H9 (cell line): ENCODE measurements around the gene SERTAD1. TPM values are rescaled to one million over a fixed set of nuclear protein-coding genes. Genes with fewer than 3 reads are reported as not detected.

Experiments used
- DNase-seq: peaks from one replicate; pipeline ENCODE4 v3.0.0-alpha.2; 2017
- H2AFZ ChIP-seq: one replicate; pipeline ENCODE4 v1.6.1; 2013; ENCODE audit warnings: mild to moderate bottlenecking, low read length, control low read depth, moderate library complexity
- H2AK5ac ChIP-seq: 2 replicates; pipeline ENCODE4 v1.6.1; 2013; ENCODE audit warnings: low read length, control low read depth, mixed read lengths; ENCODE audit not compliant: insufficient read length
- H2BK120ac ChIP-seq: one replicate; pipeline ENCODE4 v1.6.1; 2013; ENCODE audit warnings: low read depth, mild to moderate bottlenecking, low read length, control low read depth, inconsistent platforms; ENCODE audit not compliant: poor library complexity, severe bottlenecking
- H2BK12ac ChIP-seq: 2 replicates; pipeline ENCODE4 v1.6.1; 2013; ENCODE audit warnings: low read length, control low read depth, mixed read lengths, low read depth; ENCODE audit not compliant: insufficient read length
- H2BK15ac ChIP-seq: 2 replicates; pipeline ENCODE4 v1.6.1; 2013; ENCODE audit warnings: low read depth, low read length, control low read depth
- H2BK20ac ChIP-seq: one replicate; pipeline ENCODE4 v1.6.1; 2013; ENCODE audit warnings: low read depth, mild to moderate bottlenecking, low read length, control low read depth, inconsistent platforms; ENCODE audit not compliant: poor library complexity, severe bottlenecking
- H2BK5ac ChIP-seq: 2 replicates; pipeline ENCODE4 v1.6.1; 2013; ENCODE audit warnings: low read length, control low read depth, mixed read lengths; ENCODE audit not compliant: insufficient read length
- H3K14ac ChIP-seq: 2 replicates; pipeline ENCODE4 v1.6.1; 2013; ENCODE audit warnings: low read length, control low read depth; ENCODE audit not compliant: insufficient read depth
- H3K18ac ChIP-seq: 2 replicates; pipeline ENCODE4 v1.6.1; 2013; ENCODE audit warnings: low read depth, mild to moderate bottlenecking, mixed read lengths, low read length, control low read depth; ENCODE audit not compliant: insufficient read length
- H3K23ac ChIP-seq: 2 replicates; pipeline ENCODE4 v1.6.1; 2013; ENCODE audit warnings: low read length, control low read depth, mixed read lengths, low read depth; ENCODE audit not compliant: insufficient read length
- H3K23me2 ChIP-seq: 2 replicates; pipeline ENCODE4 v1.6.1; 2013; ENCODE audit warnings: low read depth, mild to moderate bottlenecking, mixed read lengths, low read length, control low read depth; ENCODE audit not compliant: insufficient read length, poor library complexity, severe bottlenecking
- H3K27ac ChIP-seq: 2 replicates; pipeline ENCODE4 v1.5.1; 2013; ENCODE audit warnings: low read length, control low read depth, mixed read lengths, low read depth; ENCODE audit not compliant: insufficient read length
- H3K27me3 ChIP-seq: 2 replicates; pipeline ENCODE4 v1.6.1; 2013; ENCODE audit warnings: low read length, control low read depth, inconsistent platforms; ENCODE audit not compliant: insufficient read depth
- H3K4ac ChIP-seq: 2 replicates; pipeline ENCODE4 v1.6.1; 2013; ENCODE audit warnings: low read depth, mild to moderate bottlenecking, control low read depth, inconsistent platforms, low read length, moderate library complexity
- H3K4me1 ChIP-seq: 2 replicates; pipeline ENCODE4 v1.6.1; 2013; ENCODE audit warnings: low read length, control low read depth, inconsistent platforms; ENCODE audit not compliant: insufficient read depth
- H3K4me2 ChIP-seq: 2 replicates; pipeline ENCODE4 v1.6.1; 2013; ENCODE audit warnings: low read length, control low read depth, mixed read lengths; ENCODE audit not compliant: insufficient read length, insufficient read depth
- H3K56ac ChIP-seq: 2 replicates; pipeline ENCODE4 v1.6.1; 2013; ENCODE audit warnings: low read depth, mild to moderate bottlenecking, mixed read lengths, low read length, control low read depth; ENCODE audit not compliant: insufficient read length
- H3K79me1 ChIP-seq: 2 replicates; pipeline ENCODE4 v1.6.1; 2013; ENCODE audit warnings: low read depth, mild to moderate bottlenecking, moderate library complexity, low read length, control low read depth, inconsistent platforms; ENCODE audit not compliant: insufficient read depth, poor library complexity, severe bottlenecking
- H3K79me2 ChIP-seq: 2 replicates; pipeline ENCODE4 v1.6.1; 2013; ENCODE audit warnings: low read length, control low read depth, inconsistent platforms; ENCODE audit not compliant: insufficient read depth
- H3K9ac ChIP-seq: 2 replicates; pipeline ENCODE4 v1.6.1; 2013; ENCODE audit warnings: low read length, control low read depth, mixed read lengths; ENCODE audit not compliant: insufficient read length; ENCODE audit errors: extremely low read depth
- H3K9me3 ChIP-seq: one replicate; pipeline ENCODE4 v1.6.1; 2013; ENCODE audit warnings: low read depth, low read length, inconsistent platforms; ENCODE audit not compliant: control insufficient read depth
- H3T11ph ChIP-seq: one replicate; pipeline ENCODE4 v1.6.1; 2013; ENCODE audit warnings: mild to moderate bottlenecking, low read length, control low read depth, inconsistent platforms
- H4K20me1 ChIP-seq: one replicate; pipeline ENCODE4 v1.6.1; 2013; ENCODE audit not compliant: control insufficient read depth, insufficient read length, insufficient read depth
- H4K5ac ChIP-seq: 2 replicates; pipeline ENCODE4 v1.6.1; 2013; ENCODE audit warnings: low read depth, mild to moderate bottlenecking, mixed read lengths, low read length, control low read depth; ENCODE audit not compliant: insufficient read length
- H4K8ac ChIP-seq: replicated peaks from 2 replicates; pipeline ENCODE4 v1.6.1; 2013; ENCODE audit warnings: low read length, control low read depth, mixed read lengths, low read depth; ENCODE audit not compliant: insufficient read length
- H4K91ac ChIP-seq: 2 replicates; pipeline ENCODE4 v1.6.1; 2013; ENCODE audit warnings: low read depth, mild to moderate bottlenecking, moderate library complexity, mixed read lengths, low read length, control low read depth; ENCODE audit not compliant: insufficient read length
- H3K27ac Mint-ChIP-seq, 3 experiments: 2 replicates in 2 of 3; 3 replicates in 1 of 3; pipeline ENCODE4 v1.8.0; 2020 to 2021; ENCODE audit warnings: mixed read lengths in 3 of 3, mild to moderate bottlenecking in 1 of 3, moderate library complexity in 1 of 3
- H3K27me3 Mint-ChIP-seq: 2 replicates; pipeline ENCODE4 v1.8.0; 2021; ENCODE audit warnings: low read depth, mild to moderate bottlenecking, moderate library complexity, mixed read lengths
- H3K36me3 Mint-ChIP-seq, 3 experiments: 2 replicates in 2 of 3; 3 replicates in 1 of 3; pipeline ENCODE4 v1.8.0; 2020 to 2021; ENCODE audit warnings: low read depth in 3 of 3, mixed read lengths in 3 of 3; ENCODE audit not compliant: insufficient read depth in 1 of 3
- H3K4me1 Mint-ChIP-seq, 2 experiments: 2 replicates each; pipeline ENCODE4 v1.8.0; 2020; ENCODE audit warnings: mixed read lengths in 2 of 2
- H3K4me3 Mint-ChIP-seq, 2 experiments: 2 replicates in 1 of 2; 3 replicates in 1 of 2; pipeline ENCODE4 v1.8.0; 2020 to 2021; ENCODE audit warnings: mild to moderate bottlenecking in 2 of 2, mixed read lengths in 2 of 2, moderate library complexity in 1 of 2
- H3K9me3 Mint-ChIP-seq, 2 experiments: 2 replicates in 1 of 2; 3 replicates in 1 of 2; pipeline ENCODE4 v1.8.0; 2020; ENCODE audit warnings: mild to moderate bottlenecking in 2 of 2, mixed read lengths in 2 of 2, moderate library complexity in 1 of 2
- WGBS: extraction: QIAGEN DNeasy Blood & Tissue Kit; methylation state at CpG from one replicate; pipeline ENCODE4 v1.1.7; 2013; ENCODE audit warnings: missing lambda C conversion rate, low lambda C conversion rate, mixed read lengths; ENCODE audit not compliant: insufficient read length; ENCODE audit errors: extremely low coverage; 5-methylcytosine and 5-hydroxymethylcytosine counted together
- total RNA-seq: library from RNA; stranded (reverse); gene quantifications from 2 replicates; pipeline ENCODE4 v1.2.1, GENCODE V29; 2021
- TF ChIP-seq, protein P1 (sequence below): fragments of 200-600 bp; sonication (generic); conservative IDR thresholded peaks from 3 replicates; pipeline ENCODE4 v1.8.0; 2021; ENCODE audit warnings: antibody characterized with exemption, mild to moderate bottlenecking

SERTAD1 gene
- total RNA-seq, 1 experiment from 2014 or later: 7.9 TPM

DNA sequence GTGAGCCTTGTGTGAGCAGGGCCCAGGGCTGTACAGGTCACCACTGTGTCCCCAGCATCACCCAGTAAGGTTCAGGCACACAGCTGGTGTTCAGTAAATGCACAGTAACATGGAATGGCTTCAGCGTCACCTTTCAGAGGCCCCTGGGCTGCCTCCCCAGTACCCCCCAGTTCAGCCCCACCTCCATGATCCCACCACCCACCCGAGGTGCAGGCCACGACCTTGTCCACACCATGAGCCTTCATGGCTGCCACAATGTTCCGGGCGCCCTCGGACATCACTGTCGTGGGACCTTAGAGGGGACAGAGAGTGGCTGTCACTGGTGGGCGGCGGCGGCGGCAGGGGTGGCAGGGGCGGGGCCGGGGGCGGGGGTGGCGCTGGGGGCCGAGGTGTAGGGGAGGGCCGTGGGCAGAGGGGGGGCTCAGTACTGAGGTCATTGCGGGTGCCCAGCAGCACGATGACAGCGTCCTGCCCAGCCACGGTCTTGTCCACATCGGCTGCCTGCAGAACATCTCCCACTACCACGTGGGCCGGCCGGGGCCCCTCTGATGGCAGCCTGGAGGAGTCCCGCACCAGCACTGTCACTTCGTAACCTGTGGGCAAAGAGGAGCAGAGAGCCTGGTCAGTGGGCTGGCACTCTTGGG, 32.3 kb upstream of the SERTAD1 start:
- no peaks in the 10 kb centered on the region for H3K27me3 Mint-ChIP-seq

More for the DNA sequence above, 32.3 kb upstream of the SERTAD1 start:
- TF ChIP-seq, protein P1, sequence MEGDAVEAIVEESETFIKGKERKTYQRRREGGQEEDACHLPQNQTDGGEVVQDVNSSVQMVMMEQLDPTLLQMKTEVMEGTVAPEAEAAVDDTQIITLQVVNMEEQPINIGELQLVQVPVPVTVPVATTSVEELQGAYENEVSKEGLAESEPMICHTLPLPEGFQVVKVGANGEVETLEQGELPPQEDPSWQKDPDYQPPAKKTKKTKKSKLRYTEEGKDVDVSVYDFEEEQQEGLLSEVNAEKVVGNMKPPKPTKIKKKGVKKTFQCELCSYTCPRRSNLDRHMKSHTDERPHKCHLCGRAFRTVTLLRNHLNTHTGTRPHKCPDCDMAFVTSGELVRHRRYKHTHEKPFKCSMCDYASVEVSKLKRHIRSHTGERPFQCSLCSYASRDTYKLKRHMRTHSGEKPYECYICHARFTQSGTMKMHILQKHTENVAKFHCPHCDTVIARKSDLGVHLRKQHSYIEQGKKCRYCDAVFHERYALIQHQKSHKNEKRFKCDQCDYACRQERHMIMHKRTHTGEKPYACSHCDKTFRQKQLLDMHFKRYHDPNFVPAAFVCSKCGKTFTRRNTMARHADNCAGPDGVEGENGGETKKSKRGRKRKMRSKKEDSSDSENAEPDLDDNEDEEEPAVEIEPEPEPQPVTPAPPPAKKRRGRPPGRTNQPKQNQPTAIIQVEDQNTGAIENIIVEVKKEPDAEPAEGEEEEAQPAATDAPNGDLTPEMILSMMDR: no peak
- Histone ChIP-seq H2BK5ac (no peak overlapping the region), H4K91ac (no peak overlapping the region), H3K14ac (no peak overlapping the region), H3K4me2 (no peak overlapping the region), H3K27ac (no peak overlapping the region), H4K8ac (no peak overlapping the region), H3K9me3 (no peaks in the 10 kb centered on the region), H3K4me1 (no peaks in the 10 kb centered on the region), H4K5ac (no peak overlapping the region), H3K56ac (no peak overlapping the region), H2BK12ac (no peak overlapping the region), H3K18ac (no peak overlapping the region), H3K23ac (no peak overlapping the region), H2BK120ac (no peak overlapping the region), H3K9ac (no peak overlapping the region), H3K23me2 (no peaks in the 10 kb centered on the region), H4K20me1 (no peaks in the 10 kb centered on the region), H2AK5ac (no peak overlapping the region), H3K79me1 (no peaks in the 10 kb centered on the region), H2BK15ac (no peak overlapping the region), H2BK20ac (no peak overlapping the region), H3K79me2 (no peaks in the 10 kb centered on the region), H2AFZ (no peak overlapping the region), H3K4ac (no peak overlapping the region), H3T11ph (no peak overlapping the region), H3K27me3 (no peaks in the 10 kb centered on the region)
- no peak for DNase-seq
- no peaks in the 10 kb centered on the region; a peak in 1 of 5 replicates for H3K9me3 Mint-ChIP-seq
- no peaks in the 10 kb centered on the region for H3K4me1 Mint-ChIP-seq
- no peak overlapping the region for H3K4me3 Mint-ChIP-seq
- no peaks in the 10 kb centered on the region; a peak in 2 of 7 replicates for H3K36me3 Mint-ChIP-seq
- WGBS: no CpG with 5 or more reads among the region's 27 CpGs
- peak overlapping the region in 2 of 3 experiments; percentile 30 to 52; a peak in 1 of 7 replicates for H3K27ac Mint-ChIP-seq
